GM12874 (cell line): ENCODE data around the gene DOP1B.

Source experiments
- TF ChIP-seq, protein P1 (sequence below): IDR thresholded peaks from 2 replicates; pipeline ENCODE4 v1.5.1; 2011; ENCODE audit warnings: low read depth, mild to moderate bottlenecking, control low read depth, low read length, moderate library complexity; ENCODE audit not compliant: insufficient read depth

The DOP1B gene

DNA sequence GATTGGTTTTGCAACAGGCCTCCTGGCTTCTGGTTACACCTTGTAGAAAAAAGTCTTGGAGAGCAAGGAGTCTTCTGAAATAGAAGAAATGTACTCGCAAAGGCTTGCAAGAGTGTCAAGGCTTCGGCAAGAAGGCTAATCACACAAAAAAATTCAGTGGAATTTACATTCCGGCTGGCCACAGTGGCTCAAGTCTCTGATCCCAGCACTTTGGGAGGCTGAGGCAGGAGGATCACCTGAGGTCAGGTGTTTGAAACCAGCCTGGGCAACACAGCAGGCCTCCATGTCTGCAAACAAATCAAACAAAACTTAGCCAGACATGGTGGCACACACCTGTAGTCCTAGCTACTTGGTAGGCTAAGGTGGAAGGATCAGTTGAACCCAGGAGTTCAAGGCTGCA lies 7.7 kb upstream of the DOP1B start:
- TF ChIP-seq, protein P1, sequence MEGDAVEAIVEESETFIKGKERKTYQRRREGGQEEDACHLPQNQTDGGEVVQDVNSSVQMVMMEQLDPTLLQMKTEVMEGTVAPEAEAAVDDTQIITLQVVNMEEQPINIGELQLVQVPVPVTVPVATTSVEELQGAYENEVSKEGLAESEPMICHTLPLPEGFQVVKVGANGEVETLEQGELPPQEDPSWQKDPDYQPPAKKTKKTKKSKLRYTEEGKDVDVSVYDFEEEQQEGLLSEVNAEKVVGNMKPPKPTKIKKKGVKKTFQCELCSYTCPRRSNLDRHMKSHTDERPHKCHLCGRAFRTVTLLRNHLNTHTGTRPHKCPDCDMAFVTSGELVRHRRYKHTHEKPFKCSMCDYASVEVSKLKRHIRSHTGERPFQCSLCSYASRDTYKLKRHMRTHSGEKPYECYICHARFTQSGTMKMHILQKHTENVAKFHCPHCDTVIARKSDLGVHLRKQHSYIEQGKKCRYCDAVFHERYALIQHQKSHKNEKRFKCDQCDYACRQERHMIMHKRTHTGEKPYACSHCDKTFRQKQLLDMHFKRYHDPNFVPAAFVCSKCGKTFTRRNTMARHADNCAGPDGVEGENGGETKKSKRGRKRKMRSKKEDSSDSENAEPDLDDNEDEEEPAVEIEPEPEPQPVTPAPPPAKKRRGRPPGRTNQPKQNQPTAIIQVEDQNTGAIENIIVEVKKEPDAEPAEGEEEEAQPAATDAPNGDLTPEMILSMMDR = no peak

DNA sequence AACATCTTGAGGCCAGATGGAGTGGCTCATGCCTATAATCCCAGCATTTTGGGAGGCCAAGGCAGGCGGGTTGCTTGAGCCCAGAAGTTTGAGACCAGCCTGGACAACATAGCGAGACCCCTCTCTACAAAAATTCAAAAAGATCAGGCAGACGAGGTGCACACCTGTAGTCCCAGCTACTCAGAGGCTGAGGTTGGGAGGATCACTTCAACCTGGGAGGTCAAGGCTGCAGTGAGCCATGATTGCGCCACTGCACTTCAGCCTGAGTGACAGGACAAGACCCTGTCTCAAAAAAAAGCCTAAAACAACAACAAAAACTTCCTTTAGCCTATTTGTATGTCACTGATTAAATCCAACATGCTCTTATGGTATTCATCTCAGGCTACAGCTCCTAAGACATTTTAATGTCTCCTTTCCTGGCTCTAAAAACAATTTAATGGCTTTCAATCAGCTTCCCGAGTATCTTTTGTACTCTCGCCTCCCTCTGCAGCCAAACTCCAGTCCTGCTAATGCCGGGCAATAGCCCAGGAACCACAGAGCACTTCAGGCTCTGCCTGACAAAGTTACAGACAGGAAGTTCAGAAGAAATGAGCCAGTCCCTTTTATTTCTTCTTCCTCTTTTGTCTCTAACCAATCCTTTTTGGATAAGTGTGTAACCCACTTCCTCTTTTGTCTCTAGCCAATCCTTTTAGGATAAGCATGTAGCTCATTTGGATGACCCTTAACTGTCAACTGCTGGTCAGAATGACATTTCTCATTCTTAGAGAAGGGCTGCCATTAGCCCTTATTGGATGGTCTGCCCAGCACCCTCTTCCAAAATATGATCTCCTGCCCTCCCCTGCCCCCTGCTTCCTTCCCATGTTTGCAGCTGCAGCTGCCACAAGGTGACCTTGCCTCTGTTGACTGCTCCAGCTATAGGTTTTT lies 6.6 kb upstream of the DOP1B start:
- TF ChIP-seq, protein P1 = no peak

DNA sequence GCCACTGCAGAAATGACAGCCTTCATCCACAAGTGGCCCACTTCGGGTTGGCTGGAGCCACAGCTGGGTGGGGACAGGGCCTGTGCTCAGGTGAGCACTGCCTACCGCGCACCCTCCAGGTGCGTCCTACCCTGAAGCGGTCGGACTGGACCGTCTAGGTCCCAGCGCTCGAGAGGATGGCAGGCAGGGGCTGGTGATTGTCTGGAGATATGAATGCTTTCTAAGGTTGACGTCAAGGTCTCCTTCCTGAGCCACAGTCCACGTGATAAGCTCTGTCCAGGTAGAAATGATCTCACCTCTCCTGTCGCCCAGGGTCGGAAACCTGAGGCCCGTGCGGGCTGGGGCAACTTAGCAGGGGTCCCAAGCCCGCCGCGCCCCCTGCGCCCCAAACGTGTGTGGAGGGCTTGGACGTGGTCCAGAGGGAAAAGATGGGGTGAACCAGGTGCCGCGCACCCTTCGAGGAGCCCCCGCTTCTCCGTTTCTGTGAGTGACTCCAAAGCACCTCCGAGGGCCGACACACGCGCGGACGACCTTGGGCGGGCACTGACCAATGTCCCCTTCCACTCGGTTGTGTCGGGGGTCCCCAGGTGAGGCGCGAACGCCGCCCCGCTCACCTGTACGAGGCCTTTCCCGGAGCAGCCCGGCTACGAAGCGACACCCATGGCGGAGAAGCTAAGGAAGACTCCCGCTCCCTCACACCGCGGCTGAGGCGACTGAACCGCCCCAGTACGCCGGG lies 853 bp upstream of the DOP1B start:
- TF ChIP-seq, protein P1 = no peak

DNA sequence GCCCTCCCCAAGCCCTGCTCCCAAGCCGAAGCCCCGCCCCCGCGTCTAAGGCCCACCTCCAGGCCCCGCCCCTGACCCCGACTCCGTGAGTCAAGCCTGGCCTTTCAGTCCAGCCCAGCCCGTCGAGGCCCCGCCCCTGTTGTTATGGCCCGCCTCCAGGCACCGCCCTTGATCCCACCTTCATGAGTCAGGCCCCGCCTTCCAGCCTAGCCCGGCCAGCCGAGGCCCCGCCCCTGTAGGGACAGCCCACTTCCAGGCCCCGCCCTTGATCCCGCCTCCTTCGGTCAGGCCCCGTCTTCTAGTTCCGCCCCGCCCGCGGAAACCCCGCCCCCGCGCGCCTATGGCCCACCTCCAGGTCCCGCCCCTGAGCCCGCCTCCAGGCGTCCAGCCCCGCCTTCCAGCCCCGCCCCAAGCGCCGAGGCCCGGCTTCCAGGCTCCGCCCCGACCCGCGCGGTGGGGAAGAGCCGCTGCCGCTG lies 247 bp upstream of the DOP1B start:
- TF ChIP-seq, protein P1 = no peak

DNA sequence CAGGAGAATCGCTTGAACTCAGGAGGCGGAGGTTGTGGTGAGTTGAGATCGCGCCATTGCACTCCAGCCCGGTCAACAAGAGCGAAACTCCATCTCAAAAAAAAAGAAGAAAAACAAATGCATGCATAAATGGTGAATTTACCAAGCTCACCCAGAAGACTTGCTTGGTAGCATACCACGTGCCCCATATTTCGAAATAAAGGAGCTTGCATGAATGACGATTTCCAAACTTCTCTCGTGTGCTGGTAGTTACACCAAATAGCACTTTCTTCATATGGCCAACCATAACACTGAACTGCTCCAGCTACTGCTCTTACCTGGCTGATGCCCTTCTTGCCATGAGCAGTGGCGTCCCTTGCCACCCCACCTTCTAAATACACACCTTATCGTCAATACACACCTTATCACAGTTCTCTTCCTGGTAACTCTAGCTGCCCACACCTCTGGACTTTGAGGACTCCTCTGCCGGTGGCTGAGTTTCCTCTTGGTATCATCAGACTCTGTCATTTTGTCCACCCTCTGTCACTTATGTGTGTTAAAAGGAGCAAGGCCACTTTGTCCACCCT lies 2.8 kb downstream of the DOP1B start:
- TF ChIP-seq, protein P1 = no peak

DNA sequence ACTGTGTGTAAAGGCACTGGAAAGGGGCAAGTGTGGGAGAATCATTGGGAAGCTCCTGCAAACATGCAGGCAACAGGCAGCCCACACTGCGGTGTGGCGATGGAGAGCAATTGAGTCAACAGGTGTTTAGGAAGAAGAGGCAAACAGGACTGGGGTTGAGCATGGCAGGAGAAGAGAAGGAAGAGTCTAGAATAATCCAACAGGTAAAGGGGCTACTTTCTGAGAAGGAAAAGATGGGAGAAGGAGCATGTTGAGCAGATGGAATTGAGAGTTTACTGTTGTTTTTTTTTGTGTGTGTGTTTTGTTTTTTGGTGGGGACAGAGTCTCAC lies 4.2 kb downstream of the DOP1B start:
- TF ChIP-seq, protein P1 = no peak

DNA sequence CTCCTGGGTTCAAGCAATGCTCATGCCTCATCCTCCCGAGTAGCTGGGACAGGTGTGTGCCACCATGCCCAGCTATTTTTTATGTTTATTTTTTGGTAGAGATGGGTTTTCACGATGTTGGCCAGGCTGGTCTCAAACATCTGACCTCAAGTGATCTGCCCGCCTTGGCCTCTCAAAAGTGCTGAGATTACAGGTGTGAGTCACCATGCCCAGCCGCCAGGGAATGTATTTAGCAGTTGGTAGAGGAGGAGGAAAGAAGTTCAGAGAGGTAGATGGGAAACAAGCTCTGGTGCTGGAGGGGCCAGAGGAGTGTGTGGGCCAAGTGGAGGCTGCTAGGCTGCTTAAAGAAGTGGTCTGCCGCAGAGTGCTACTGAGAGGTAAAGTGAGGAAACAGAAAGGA lies 6.0 kb downstream of the DOP1B start:
- TF ChIP-seq, protein P1 = no peak
